DND-41 (cell line): ENCODE data around the gene WRNIP1.

ENCODE experiments used
- EZH2 ChIP-seq: IDR thresholded peaks from 3 replicates; pipeline ENCODE4 v1.6.1; 2012; ENCODE audit warnings: borderline replicate concordance, low read depth, mild to moderate bottlenecking, moderate library complexity, low read length, inconsistent platforms; ENCODE audit not compliant: severe bottlenecking
- TF ChIP-seq, protein P1 (sequence below): IDR thresholded peaks from 2 replicates; pipeline ENCODE4 v1.5.1; 2012; ENCODE audit warnings: borderline replicate concordance, low read length, moderate library complexity, mild to moderate bottlenecking; ENCODE audit not compliant: poor library complexity, severe bottlenecking; ENCODE audit errors: extremely low read depth

DNA sequence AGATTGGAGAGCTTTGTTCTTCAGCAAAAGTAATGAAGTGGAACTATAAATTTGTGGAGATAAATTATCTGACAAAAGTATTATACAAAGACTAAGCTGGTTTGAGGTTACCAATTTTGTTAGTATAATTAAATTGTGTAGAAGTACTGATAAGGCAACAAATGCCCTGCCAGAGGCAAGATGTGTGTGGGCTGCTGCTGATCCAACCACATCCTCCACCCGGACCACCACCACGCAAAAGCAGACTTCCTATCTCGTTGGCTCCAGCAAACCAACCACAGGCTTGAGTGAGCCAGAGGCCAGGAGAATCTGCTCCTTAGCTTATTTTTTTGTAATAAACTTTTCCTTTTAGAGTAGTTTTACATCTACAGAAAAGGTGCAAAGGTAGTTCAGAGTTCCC, 13.3 kb upstream of the WRNIP1 start:
- TF ChIP-seq, protein P1, sequence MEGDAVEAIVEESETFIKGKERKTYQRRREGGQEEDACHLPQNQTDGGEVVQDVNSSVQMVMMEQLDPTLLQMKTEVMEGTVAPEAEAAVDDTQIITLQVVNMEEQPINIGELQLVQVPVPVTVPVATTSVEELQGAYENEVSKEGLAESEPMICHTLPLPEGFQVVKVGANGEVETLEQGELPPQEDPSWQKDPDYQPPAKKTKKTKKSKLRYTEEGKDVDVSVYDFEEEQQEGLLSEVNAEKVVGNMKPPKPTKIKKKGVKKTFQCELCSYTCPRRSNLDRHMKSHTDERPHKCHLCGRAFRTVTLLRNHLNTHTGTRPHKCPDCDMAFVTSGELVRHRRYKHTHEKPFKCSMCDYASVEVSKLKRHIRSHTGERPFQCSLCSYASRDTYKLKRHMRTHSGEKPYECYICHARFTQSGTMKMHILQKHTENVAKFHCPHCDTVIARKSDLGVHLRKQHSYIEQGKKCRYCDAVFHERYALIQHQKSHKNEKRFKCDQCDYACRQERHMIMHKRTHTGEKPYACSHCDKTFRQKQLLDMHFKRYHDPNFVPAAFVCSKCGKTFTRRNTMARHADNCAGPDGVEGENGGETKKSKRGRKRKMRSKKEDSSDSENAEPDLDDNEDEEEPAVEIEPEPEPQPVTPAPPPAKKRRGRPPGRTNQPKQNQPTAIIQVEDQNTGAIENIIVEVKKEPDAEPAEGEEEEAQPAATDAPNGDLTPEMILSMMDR, result no peak
- no peak for TF ChIP-seq EZH2
